ENCODE results near the gene ASB1. TPM values are rescaled to one million over a fixed set of nuclear protein-coding genes. Genes with fewer than 3 reads are reported as not detected.

The ASB1 gene
- total and polyA plus RNA-seq, 2 of the 13 experiments (the other 11 are each of a cell fraction or from before 2014, with no cell fraction given) = 48.6 to 49.2 TPM

DNA sequence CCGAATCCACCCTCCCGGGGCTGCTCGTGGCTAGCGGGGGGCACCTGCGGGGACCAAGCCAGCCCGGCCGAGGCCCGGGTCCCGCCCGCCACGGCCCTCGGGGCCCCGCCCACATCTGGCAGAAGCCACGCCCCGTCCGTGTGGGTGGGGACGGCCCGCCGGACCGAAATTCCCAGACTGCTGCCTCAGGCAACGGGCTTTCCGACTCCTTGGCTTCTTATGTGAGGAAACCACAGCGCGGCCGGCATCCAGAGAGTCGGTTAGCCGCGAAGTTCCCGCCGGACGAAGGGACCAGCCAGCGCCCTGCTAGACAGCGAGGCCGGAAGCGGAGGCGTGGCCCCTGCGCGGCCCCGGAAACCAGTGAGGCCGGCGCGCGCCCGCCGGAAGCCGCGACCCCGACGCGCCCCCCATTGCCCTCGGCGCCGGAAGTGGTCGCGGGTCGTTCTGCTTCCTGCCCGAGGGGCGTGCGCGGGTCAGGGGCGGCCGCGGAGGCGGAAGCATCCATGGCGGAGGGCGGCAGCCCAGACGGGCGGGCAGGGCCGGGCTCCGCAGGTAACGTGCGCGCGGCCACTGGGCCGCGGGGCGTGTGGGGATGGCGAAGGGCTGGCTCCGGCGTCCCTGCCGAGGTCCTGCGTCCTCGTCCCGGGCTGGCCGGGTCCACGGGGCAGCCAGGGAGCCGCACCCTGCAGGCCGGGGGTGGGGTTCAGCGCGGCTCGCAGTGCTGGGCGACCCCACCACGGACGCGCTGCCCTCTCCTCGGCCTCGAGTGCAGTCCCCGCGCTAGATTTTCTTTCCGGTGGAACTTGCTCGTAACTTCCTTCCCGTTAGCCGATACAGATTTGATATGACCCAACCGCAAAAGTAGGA lies at the start of gene ASB1 (continued):
- TF ChIP-seq ARID3A (IDR thresholded peaks at IDR 0.05; ENCODE audit: low read depth, low read length) (peak; percentile 17; the same call in 1 of the 2 replicates), MIER3 (CRISPR knock-in tag; IDR thresholded peaks at IDR 0.05; ENCODE audit: borderline replicate concordance) (0 out of 2 replicates have a peak, but pooled peaks have one; percentile 32), ZNF619 (CRISPR knock-in tag; IDR thresholded peaks at IDR 0.05) (0 out of 2 replicates have a peak, but pooled peaks have one; percentile 15), SRSF4 (IDR thresholded peaks at IDR 0.05; ENCODE audit: low read depth, low read length, poor library complexity, severe bottlenecking) (no peak), ZNF737 (CRISPR knock-in tag; IDR thresholded peaks at IDR 0.05; ENCODE audit: borderline replicate concordance) (no peak), ZNF543 (CRISPR knock-in tag; IDR thresholded peaks at IDR 0.05) (peak; percentile 90; the same call in 1 of the 2 replicates), ZBTB1 (CRISPR knock-in tag; IDR thresholded peaks at IDR 0.05; ENCODE audit: borderline replicate concordance) (no peak), ZFP1 (CRISPR knock-in tag; IDR thresholded peaks at IDR 0.05) (no peak), ESRRA (CRISPR knock-in tag; IDR thresholded peaks at IDR 0.05; ENCODE audit: low read depth) (peak; percentile 77), ELF3 (CRISPR knock-in tag; IDR thresholded peaks at IDR 0.05) (peak; percentile 93), KDM4B (CRISPR knock-in tag; IDR thresholded peaks at IDR 0.05) (peak; percentile 62; the same call in 1 of the 2 replicates), ARHGAP35 (CRISPR knock-in tag; IDR thresholded peaks at IDR 0.05; ENCODE audit: borderline replicate concordance) (0 out of 2 replicates have a peak, but pooled peaks have one; percentile 27), KDM3A (CRISPR knock-in tag; IDR thresholded peaks at IDR 0.05; ENCODE audit: low read depth) (peak; percentile 13; the same call in 1 of the 2 replicates), SALL2 (CRISPR knock-in tag; IDR thresholded peaks at IDR 0.05) (peak; percentile 96; the same call in 1 of the 2 replicates), ZNF777 (CRISPR knock-in tag; IDR thresholded peaks at IDR 0.05) (peak; percentile 85; the same call in 1 of the 2 replicates), ZNF253 (CRISPR knock-in tag; IDR thresholded peaks at IDR 0.05; ENCODE audit: borderline replicate concordance) (peak; percentile 92; the same call in 1 of the 2 replicates), FOXA3 (CRISPR knock-in tag; IDR thresholded peaks at IDR 0.05) (peak; percentile 21; the same call in 1 of the 2 replicates), GATAD1 (CRISPR knock-in tag; IDR thresholded peaks at IDR 0.05) (peak; percentile 89), GTF2F1 (IDR thresholded peaks at IDR 0.05; ENCODE audit: low read length) (no peak), HMG20A (CRISPR knock-in tag; IDR thresholded peaks at IDR 0.05; ENCODE audit: borderline replicate concordance) (no peak)
- TF ChIP-seq, protein P1, sequence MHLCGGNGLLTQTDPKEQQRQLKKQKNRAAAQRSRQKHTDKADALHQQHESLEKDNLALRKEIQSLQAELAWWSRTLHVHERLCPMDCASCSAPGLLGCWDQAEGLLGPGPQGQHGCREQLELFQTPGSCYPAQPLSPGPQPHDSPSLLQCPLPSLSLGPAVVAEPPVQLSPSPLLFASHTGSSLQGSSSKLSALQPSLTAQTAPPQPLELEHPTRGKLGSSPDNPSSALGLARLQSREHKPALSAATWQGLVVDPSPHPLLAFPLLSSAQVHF (CRISPR knock-in tag; IDR thresholded peaks at IDR 0.05) = peak; percentile 60
- TF ChIP-seq, protein P2, sequence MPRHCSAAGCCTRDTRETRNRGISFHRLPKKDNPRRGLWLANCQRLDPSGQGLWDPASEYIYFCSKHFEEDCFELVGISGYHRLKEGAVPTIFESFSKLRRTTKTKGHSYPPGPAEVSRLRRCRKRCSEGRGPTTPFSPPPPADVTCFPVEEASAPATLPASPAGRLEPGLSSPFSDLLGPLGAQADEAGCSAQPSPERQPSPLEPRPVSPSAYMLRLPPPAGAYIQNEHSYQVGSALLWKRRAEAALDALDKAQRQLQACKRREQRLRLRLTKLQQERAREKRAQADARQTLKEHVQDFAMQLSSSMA (CRISPR knock-in tag; IDR thresholded peaks at IDR 0.05) = no peak
- TF ChIP-seq, protein P3, sequence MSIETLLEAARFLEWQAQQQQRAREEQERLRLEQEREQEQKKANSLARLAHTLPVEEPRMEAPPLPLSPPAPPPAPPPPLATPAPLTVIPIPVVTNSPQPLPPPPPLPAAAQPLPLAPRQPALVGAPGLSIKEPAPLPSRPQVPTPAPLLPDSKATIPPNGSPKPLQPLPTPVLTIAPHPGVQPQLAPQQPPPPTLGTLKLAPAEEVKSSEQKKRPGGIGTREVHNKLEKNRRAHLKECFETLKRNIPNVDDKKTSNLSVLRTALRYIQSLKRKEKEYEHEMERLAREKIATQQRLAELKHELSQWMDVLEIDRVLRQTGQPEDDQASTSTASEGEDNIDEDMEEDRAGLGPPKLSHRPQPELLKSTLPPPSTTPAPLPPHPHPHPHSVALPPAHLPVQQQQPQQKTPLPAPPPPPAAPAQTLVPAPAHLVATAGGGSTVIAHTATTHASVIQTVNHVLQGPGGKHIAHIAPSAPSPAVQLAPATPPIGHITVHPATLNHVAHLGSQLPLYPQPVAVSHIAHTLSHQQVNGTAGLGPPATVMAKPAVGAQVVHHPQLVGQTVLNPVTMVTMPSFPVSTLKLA (IDR thresholded peaks at IDR 0.05) = no peak

Measured in HepG2 (cell line).